GM12878 (cell line): Measurements from ENCODE around the gene UIMC1. TPM values are rescaled to one million over a fixed set of nuclear protein-coding genes. Genes with fewer than 3 reads are reported as not detected.

Experiments used
- ATAC-seq: fragments of 200-7000 bp; cut with Tn5 transposase; 3 replicates; pipeline ENCODE4 v1.9.1; 2020; ENCODE audit warnings: mild to moderate bottlenecking, moderate library complexity
- BruUV-seq: library from RNA; stranded (reverse); fragments of 400-500 nt; replicated peaks from 2 replicates; lab custom pipeline; 2021; lab: Mats Ljungman, UMichigan
- CTCF ChIA-PET: fragments of 300-600 bp; sonication (Branson Sonifier 250); formaldehyde crosslinking; extraction: SDS; loops from one replicate; lab custom pipeline; 2021; ENCODE audit warnings: inconsistent platforms; lab: Yijun Ruan, JAX
- POLR2A ChIA-PET: fragments of 350-600 bp; formaldehyde crosslinking; extraction: SDS; loops from one replicate; lab custom pipeline; 2021; ENCODE audit warnings: inconsistent platforms; lab: Charles Lee
- RAD21 ChIA-PET: fragments of 300-600 bp; sonication (Branson Sonifier 250); formaldehyde crosslinking; loops from one replicate; lab custom pipeline; 2023; ENCODE audit warnings: antibody characterized with exemption; ENCODE audit not compliant: unreplicated experiment; lab: Charles Lee
- SMC1A ChIA-PET: fragments of 300-600 bp; sonication (Branson Sonifier 250); formaldehyde crosslinking; loops from one replicate; lab custom pipeline; 2023; ENCODE audit not compliant: unreplicated experiment, uncharacterized antibody; lab: Charles Lee
- DNase-seq: peaks from one replicate; pipeline ENCODE4 v3.0.0-alpha.2; 2011; ENCODE audit warnings: low read depth, low spot score
- FAIRE-seq: peaks from 3 replicates; lab custom pipeline; 2011; peaks lifted over from hg19 to GRCh38; lab: Jason Lieb, UNC
- H2AFZ ChIP-seq: 2 replicates; pipeline ENCODE4 v1.6.0; 2011; ENCODE audit warnings: low read depth, low read length, control low read depth; ENCODE audit not compliant: control insufficient read depth
- H3K27ac ChIP-seq: 2 replicates; pipeline ENCODE4 v1.5.1; 2011; ENCODE audit warnings: control low read depth; ENCODE audit not compliant: control insufficient read depth, insufficient read depth
- H3K27me3 ChIP-seq, 2 experiments: replicated peaks in 1 of 2; 2 replicates each; pipeline versions ENCODE4 v1.6.0 to v1.6.1; 2011; ENCODE audit warnings: low read length in 1 of 2; ENCODE audit not compliant: control insufficient read depth in 2 of 2, insufficient read depth in 2 of 2
- H3K36me3 ChIP-seq, 2 experiments: 2 replicates each; pipeline ENCODE4 v1.5.1; 2011; ENCODE audit warnings: low read length in 1 of 2; ENCODE audit not compliant: control insufficient read depth in 2 of 2, insufficient read depth in 2 of 2
- H3K4me1 ChIP-seq: 2 replicates; pipeline ENCODE4 v1.6.1; 2011; ENCODE audit warnings: mild to moderate bottlenecking, low read length, moderate library complexity, mixed read lengths; ENCODE audit not compliant: control insufficient read depth, insufficient read depth
- H3K4me2 ChIP-seq: 2 replicates; pipeline ENCODE4 v1.6.0; 2011; ENCODE audit warnings: control low read depth; ENCODE audit not compliant: control insufficient read depth, insufficient read depth
- H3K4me3 ChIP-seq: fragments of 200-600 bp; sonication (generic); 2 replicates; pipeline ENCODE4 v1.5.1; 2016
- H3K79me2 ChIP-seq: 2 replicates; pipeline ENCODE4 v1.6.0; 2011; ENCODE audit warnings: low read length; ENCODE audit not compliant: control insufficient read depth, insufficient read depth
- H3K9ac ChIP-seq: 2 replicates; pipeline ENCODE4 v1.8.0; 2011; ENCODE audit warnings: low read length, control low read depth, mixed read lengths; ENCODE audit not compliant: control insufficient read depth, insufficient read depth
- H3K9me3 ChIP-seq: replicated peaks from 3 replicates; pipeline ENCODE4 v1.5.1; 2011; ENCODE audit warnings: mild to moderate bottlenecking, low read length; ENCODE audit not compliant: control insufficient read depth, insufficient read depth
- H4K20me1 ChIP-seq: 2 replicates; pipeline ENCODE4 v1.6.0; 2011; ENCODE audit not compliant: control insufficient read depth, insufficient read depth
- BCLAF1 ChIP-seq: fragments of 450-650 bp; IDR thresholded peaks from 2 replicates; pipeline ENCODE4 v1.6.1; 2017; ENCODE audit warnings: antibody characterized with exemption, mild to moderate bottlenecking, moderate library complexity
- CBX3 ChIP-seq: fragments of 200-600 bp; sonication (generic); IDR thresholded peaks from 2 replicates; pipeline ENCODE4 v1.6.1; 2016; ENCODE audit warnings: low read depth, borderline replicate concordance
- EGR1 ChIP-seq, 2 experiments: IDR thresholded peaks; 1 replicate in 1 of 2; 2 replicates in 1 of 2; pipeline ENCODE4 v1.6.1; 2011 to 2012; ENCODE audit warnings: low read depth in 2 of 2, low read length in 2 of 2, borderline replicate concordance in 1 of 2, mild to moderate bottlenecking in 1 of 2, moderate library complexity in 1 of 2
- HDAC2 ChIP-seq: fragments of 200-600 bp; sonication (generic); IDR thresholded peaks from 2 replicates; pipeline ENCODE4 v1.6.1; 2017
- NFIC ChIP-seq: IDR thresholded peaks from 2 replicates; pipeline ENCODE4 v1.6.1; 2012; ENCODE audit warnings: low read depth, mild to moderate bottlenecking, inconsistent platforms, low read length, moderate library complexity
- RBBP5 ChIP-seq: fragments of 200-600 bp; sonication (generic); conservative IDR thresholded peaks from 2 replicates; pipeline ENCODE4 v1.6.1; 2016
- SMC3 ChIP-seq: IDR thresholded peaks from 2 replicates; pipeline ENCODE4 v1.6.1; 2011; ENCODE audit warnings: low read length, improper control_type of control experiment, borderline replicate concordance
- SUPT20H ChIP-seq: IDR thresholded peaks from 2 replicates; pipeline ENCODE4 v1.6.1; 2011; ENCODE audit warnings: low read depth, mild to moderate bottlenecking, low read length, moderate library complexity, borderline replicate concordance; ENCODE audit not compliant: control insufficient read depth
- SUZ12 ChIP-seq: fragments of 200-600 bp; sonication (generic); IDR thresholded peaks from one replicate; pipeline ENCODE4 v1.6.1; 2018; ENCODE audit warnings: antibody characterized with exemption, mild to moderate bottlenecking; ENCODE audit not compliant: unreplicated experiment
- TAF1 ChIP-seq: IDR thresholded peaks from 2 replicates; pipeline ENCODE4 v1.6.1; 2011; ENCODE audit warnings: mild to moderate bottlenecking, low read depth, low read length, borderline replicate concordance
- ZNF274 ChIP-seq: IDR thresholded peaks from one replicate; pipeline ENCODE4 v1.8.0; 2011; ENCODE audit not compliant: insufficient read length, insufficient read depth
- ZNF384 ChIP-seq: IDR thresholded peaks from 2 replicates; pipeline ENCODE4 v1.6.1; 2012; ENCODE audit warnings: low read depth, mild to moderate bottlenecking, low read length, improper control_type of control experiment, borderline replicate concordance
- ZNF622 ChIP-seq: fragments of 450-650 bp; IDR thresholded peaks from 2 replicates; pipeline ENCODE4 v1.6.1; 2017; ENCODE audit warnings: mild to moderate bottlenecking, inconsistent platforms
- ZZZ3 ChIP-seq: IDR thresholded peaks from 2 replicates; pipeline ENCODE4 v1.6.1; 2011; ENCODE audit warnings: low read depth; ENCODE audit not compliant: control insufficient read depth, insufficient read length
- WGBS: methylation state at CpG from one replicate; pipeline ENCODE4 v1.1.6; 2016; ENCODE audit warnings: low lambda C conversion rate; ENCODE audit not compliant: insufficient replicate concordance, insufficient coverage; ENCODE audit errors: missing lambda C conversion rate; 5-methylcytosine and 5-hydroxymethylcytosine counted together
- in situ Hi-C: fragments of 300-500 bp; cut with MboI; formaldehyde crosslinking; loops from 9 replicates; pipeline ENCODE4 v1.14.3; 2018; ENCODE audit warnings: mixed read lengths
- intact Hi-C: fragments of 100-400 bp; cut with micrococcal nuclease; formaldehyde crosslinking; loops from one replicate; pipeline ENCODE4 v1.14.2; 2022; ENCODE audit not compliant: unreplicated experiment
- polyA plus RNA-seq, 11 experiments: library from polyadenylated mRNA; depleted of rRNA in 4 of 11; unstranded in 6 of 11; stranded (reverse) in 5 of 11; fragments of >200 nt; fragmentation: Nextera tagmentation in 4 of 11; fragmentation: Illumina TruSeq in 1 of 11; extraction: Ambion mirVana in 4 of 11; extraction: Trizol in 1 of 11; gene quantifications; 1 replicate in 1 of 11; 2 replicates in 10 of 11; pipeline versions ENCODE4 v1.2.1 to v1.2.3, GENCODE V29; 2011 to 2016; ENCODE audit warnings: inconsistent platforms in 2 of 11, missing spikeins in 2 of 11, low read depth in 1 of 11
- total RNA-seq, 4 experiments: library from RNA; depleted of rRNA in 3 of 4; stranded (reverse); fragments of >200 nt in 3 of 4; fragmentation: Illumina TruSeq in 1 of 4; extraction: Trizol in 1 of 4; gene quantifications; 2 replicates each; pipeline versions ENCODE4 v1.2.1 to v1.2.3, GENCODE V29; 2013 to 2021

UIMC1 gene
- total and polyA plus RNA-seq, 10 of the 15 experiments (the other 5 are each of a cell fraction or from before 2014, with no cell fraction given): 16.2 to 51.4 (median 32.7) TPM

- in situ Hi-C loops: no loop called here
- TF ChIP-seq BCLAF1: no peak
- TF ChIP-seq CBX3: no peak
- no peak for TF ChIP-seq SUPT20H
- no peak for TF ChIP-seq NFIC
- no peak for TF ChIP-seq ZNF622
- no peak for TF ChIP-seq HDAC2
- no peak for TF ChIP-seq ZNF384
- TF ChIP-seq SUZ12: no peak
- TF ChIP-seq ZZZ3: no peak
- no peak for TF ChIP-seq TAF1
- TF ChIP-seq SMC3: no peak
- no peak for TF ChIP-seq RBBP5
- no peak for TF ChIP-seq ZNF274
- TF ChIP-seq EGR1 (IDR thresholded peaks at IDR 0.05; ENCODE audit: borderline replicate concordance in 1 of 2, low read depth in 2 of 2, low read length in 2 of 2): no peak
These were observed 105.8 kb downstream of the UIMC1 start for GRCh38 chr5:176900780-176901204.

More at GRCh38 chr5:176900780-176901204, 105.8 kb downstream of the UIMC1 start:
- H3K36me3 ChIP-seq: peaks cover 12 to 18% of the 10 kb centered on the region in 2 experiments
- H4K20me1 ChIP-seq: no peaks in the 10 kb centered on the region
- peaks cover 10% of the 10 kb centered on the region for H3K4me1 ChIP-seq
- H3K4me2 ChIP-seq: no peak overlapping the region
- H3K27me3 ChIP-seq: no peaks in the 10 kb centered on the region
- SMC1A ChIA-PET: interaction anchor here (0.6 to 1.7 kb wide), 3 partner anchors 8 to 170 kb away, joined by 3 to 4 read pairs (median 3); no protein-coding TSS in a partner anchor
- H3K9me3 ChIP-seq: no peaks in the 10 kb centered on the region
- H3K9ac ChIP-seq: no peak overlapping the region
- no peak overlapping the region for H2AFZ ChIP-seq
- POLR2A ChIA-PET: no interaction called here
- H3K27ac ChIP-seq: no peak overlapping the region
- RAD21 ChIA-PET: interaction anchor here (1.3 kb wide), 1 partner anchor 243 kb away, joined by 4 read pairs; no protein-coding TSS in a partner anchor
- DNase-seq (no peak), ATAC-seq (no peak), FAIRE-seq (no peak)
- BruUV-seq: no TSS peak
- intact Hi-C loops: loop anchor here (5.0 kb wide), 1 partner anchor 238 kb away; no protein-coding TSS in a partner anchor
- WGBS: 95% methylated on average over 7 of the region's 7 CpGs
- CTCF ChIA-PET: interaction anchor here (1.2 to 2.5 kb wide), 2 partner anchors 11 to 241 kb away, joined by 3 to 11 read pairs; no protein-coding TSS in a partner anchor
- H3K79me2 ChIP-seq: no peaks in the 10 kb centered on the region
- H3K4me3 ChIP-seq: no peak overlapping the region
